ENCODE measurements around the gene HNF4A.

The HNF4A gene

GRCh38 chr20:44438782-44439181 is 83.3 kb downstream of the HNF4A start:
- H3K4me3 ChIP-seq (ENCODE audit: low read length) = no peak overlapping the region
- TF ChIP-seq, protein P1, sequence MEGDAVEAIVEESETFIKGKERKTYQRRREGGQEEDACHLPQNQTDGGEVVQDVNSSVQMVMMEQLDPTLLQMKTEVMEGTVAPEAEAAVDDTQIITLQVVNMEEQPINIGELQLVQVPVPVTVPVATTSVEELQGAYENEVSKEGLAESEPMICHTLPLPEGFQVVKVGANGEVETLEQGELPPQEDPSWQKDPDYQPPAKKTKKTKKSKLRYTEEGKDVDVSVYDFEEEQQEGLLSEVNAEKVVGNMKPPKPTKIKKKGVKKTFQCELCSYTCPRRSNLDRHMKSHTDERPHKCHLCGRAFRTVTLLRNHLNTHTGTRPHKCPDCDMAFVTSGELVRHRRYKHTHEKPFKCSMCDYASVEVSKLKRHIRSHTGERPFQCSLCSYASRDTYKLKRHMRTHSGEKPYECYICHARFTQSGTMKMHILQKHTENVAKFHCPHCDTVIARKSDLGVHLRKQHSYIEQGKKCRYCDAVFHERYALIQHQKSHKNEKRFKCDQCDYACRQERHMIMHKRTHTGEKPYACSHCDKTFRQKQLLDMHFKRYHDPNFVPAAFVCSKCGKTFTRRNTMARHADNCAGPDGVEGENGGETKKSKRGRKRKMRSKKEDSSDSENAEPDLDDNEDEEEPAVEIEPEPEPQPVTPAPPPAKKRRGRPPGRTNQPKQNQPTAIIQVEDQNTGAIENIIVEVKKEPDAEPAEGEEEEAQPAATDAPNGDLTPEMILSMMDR (conservative IDR thresholded peaks at IDR 0.05; ENCODE audit: low read length) = no peak
- DNase-seq (ENCODE audit: low read depth) = no peak

DNA sequence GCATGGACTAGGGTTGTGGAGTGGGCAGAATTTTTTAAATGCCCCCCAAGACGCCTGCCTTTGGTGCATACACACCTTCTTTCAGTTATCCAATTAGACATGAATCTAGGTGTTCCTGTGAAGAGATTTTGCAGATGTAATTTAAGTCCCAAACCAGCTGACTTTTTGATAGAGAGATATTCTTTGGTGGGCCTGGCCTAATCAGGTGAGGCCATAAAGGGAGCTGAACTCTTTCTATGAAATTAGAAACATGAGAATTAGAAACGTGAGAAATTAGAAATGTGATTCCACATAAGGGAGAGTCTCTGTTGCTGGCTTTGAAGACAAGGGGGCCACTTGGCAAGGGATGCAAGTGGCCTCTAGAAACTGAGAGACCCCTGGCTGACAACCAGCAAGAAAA is 83.8 kb downstream of the HNF4A start:
- H3K4me3 ChIP-seq (ENCODE audit: low read length) = no peak overlapping the region
- DNase-seq (ENCODE audit: low read depth) = no peak
- TF ChIP-seq, protein P1 (conservative IDR thresholded peaks at IDR 0.05; ENCODE audit: low read length) = no peak

DNA sequence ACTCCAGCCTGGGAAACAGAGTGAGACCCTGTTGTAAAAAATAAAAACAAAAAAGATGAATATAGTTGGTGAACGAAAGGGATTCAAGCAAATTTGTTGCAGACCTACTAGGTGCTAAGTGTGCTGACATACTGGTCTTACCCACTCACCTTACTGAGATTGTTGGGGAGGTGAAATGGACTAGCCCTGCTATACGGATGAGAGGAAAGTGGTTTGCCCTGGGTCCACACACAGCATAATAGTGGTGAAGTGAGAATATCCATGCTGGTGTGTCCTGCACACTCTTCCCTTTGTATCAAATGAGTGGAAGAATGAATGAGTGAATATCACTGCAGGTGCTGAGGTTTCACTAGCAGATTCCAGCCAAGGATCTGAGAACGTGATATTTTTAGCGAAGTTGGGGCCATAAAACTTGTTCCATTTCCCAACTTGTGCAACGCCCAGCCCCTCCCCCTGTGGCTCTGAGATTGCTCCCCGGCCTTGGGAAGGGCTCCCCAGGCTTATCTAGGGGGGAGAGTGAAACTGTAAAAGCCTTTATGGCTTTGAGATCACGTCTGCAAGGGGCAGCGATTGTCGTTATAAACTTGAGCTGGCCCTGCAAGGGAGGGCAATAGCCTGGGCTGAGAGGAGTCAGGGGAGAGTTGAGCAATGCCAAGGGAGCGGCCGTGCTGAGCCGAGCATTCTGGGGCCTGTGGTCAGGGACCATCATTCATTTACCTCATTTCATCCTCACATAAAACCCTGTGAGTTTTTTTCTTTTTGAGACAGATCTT is 87.0 kb downstream of the HNF4A start:
- no peak for DNase-seq (ENCODE audit: low read depth)
- TF ChIP-seq, protein P1 (conservative IDR thresholded peaks at IDR 0.05; ENCODE audit: low read length) = no peak
- H3K4me3 ChIP-seq (ENCODE audit: low read length) = no peak overlapping the region

- TF ChIP-seq, protein P1 (conservative IDR thresholded peaks at IDR 0.05; ENCODE audit: low read length) = no peak
- no peak overlapping the region for H3K4me3 ChIP-seq (ENCODE audit: low read length)
- DNase-seq (ENCODE audit: low read depth) = no peak
Observed at GRCh38 chr20:44445742-44446710, 90.5 kb downstream of the HNF4A start.

- no peak overlapping the region for H3K4me3 ChIP-seq (ENCODE audit: low read length)
- TF ChIP-seq, protein P1 (conservative IDR thresholded peaks at IDR 0.05; ENCODE audit: low read length) = no peak
- no peak for DNase-seq (ENCODE audit: low read depth)
Observed at GRCh38 chr20:44447827-44448419, 92.4 kb downstream of the HNF4A start.

DNA sequence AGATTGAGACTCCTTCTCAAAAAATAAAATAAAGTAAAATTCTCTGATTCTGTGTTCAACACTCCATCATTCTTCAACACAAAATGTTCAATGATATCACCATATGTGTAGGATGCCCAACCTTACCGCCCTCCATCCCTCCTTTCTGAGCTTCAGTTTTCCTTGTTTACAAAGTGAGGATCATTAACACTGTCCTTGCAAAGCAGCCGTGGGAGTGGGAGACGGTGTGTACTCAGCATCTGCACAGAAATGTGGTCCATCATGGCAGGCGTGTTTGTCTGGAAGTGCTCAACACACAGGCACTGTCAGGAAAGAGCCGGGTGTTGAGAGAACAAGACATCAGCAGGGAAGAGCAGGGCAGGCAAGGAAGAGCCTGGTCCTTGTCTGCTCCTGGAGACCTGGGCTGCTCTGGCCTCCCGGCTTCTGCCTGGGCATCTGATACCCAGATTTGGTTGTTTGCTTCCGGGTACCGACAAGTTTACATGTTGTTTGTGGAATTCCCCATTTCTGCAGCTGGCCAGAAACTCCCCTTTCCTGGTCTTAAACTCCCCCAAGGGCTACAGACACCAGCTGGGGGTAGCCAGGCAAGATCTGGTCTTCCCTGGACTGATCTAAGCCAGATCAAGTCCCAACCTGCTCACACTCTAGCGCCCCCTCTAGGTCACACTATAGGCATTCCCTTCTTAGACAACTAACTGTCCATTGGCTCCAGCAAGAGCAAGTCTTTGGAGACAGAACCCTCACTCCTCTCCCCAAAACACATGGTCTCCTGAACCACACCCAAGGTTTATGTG is 93.5 kb downstream of the HNF4A start:
- TF ChIP-seq, protein P1 (conservative IDR thresholded peaks at IDR 0.05; ENCODE audit: low read length) = 0 out of 2 replicates have a peak, but pooled peaks have one; percentile 16
- H3K4me3 ChIP-seq (ENCODE audit: low read length) = no peak overlapping the region
- DNase-seq (ENCODE audit: low read depth) = no peak
